ENCODE data around the gene MED13. TPM values are rescaled to one million over a fixed set of nuclear protein-coding genes. Genes with fewer than 3 reads are reported as not detected.
"Not testable (repeated sequence)": the region's sequence is repeated elsewhere in the genome, so short reads cannot be mapped to it uniquely, and the experiment has no call there.

The MED13 gene
- total RNA-seq, 1 donor from 2014 or later: 130 TPM

GRCh38 chr17:61903251-61903650 is 161.8 kb downstream of the MED13 start:
- no peaks in the 10 kb centered on the region for H3K4me1 Mint-ChIP-seq (ENCODE audit: low read depth, unreplicated experiment)
- no peaks in the 10 kb centered on the region for H3K36me3 Mint-ChIP-seq (ENCODE audit: unreplicated experiment)
- no peak for TF ChIP-seq CTCF (IDR thresholded peaks at IDR 0.05; ENCODE audit: partially characterized antibody, unreplicated experiment)

GRCh38 chr17:61897548-61898180 is 167.4 kb downstream of the MED13 start:
- Mint-ChIP-seq H3K27me3 (ENCODE audit: unreplicated experiment) (no peaks in the 10 kb centered on the region), H3K9me3 (ENCODE audit: unreplicated experiment) (no peaks in the 10 kb centered on the region), H3K36me3 (ENCODE audit: unreplicated experiment) (no peaks in the 10 kb centered on the region), H3K4me3 (ENCODE audit: unreplicated experiment) (no peak overlapping the region), H3K27ac (ENCODE audit: unreplicated experiment) (no peak overlapping the region), H3K4me1 (ENCODE audit: low read depth, unreplicated experiment) (no peaks in the 10 kb centered on the region)
- no peak for DNase-seq
- no peak for TF ChIP-seq CTCF (IDR thresholded peaks at IDR 0.05; ENCODE audit: partially characterized antibody, unreplicated experiment)

More at GRCh38 chr17:61903251-61903650, 161.8 kb downstream of the MED13 start:
- H3K27me3 Mint-ChIP-seq (ENCODE audit: unreplicated experiment): no peaks in the 10 kb centered on the region
- no peak overlapping the region for H3K4me3 Mint-ChIP-seq (ENCODE audit: unreplicated experiment)
- H3K27ac Mint-ChIP-seq (ENCODE audit: unreplicated experiment): no peak overlapping the region
- no peaks in the 10 kb centered on the region for H3K9me3 Mint-ChIP-seq (ENCODE audit: unreplicated experiment)
- DNase-seq: no peak

GRCh38 chr17:61895391-61895790 is 169.7 kb downstream of the MED13 start:
- no peaks in the 10 kb centered on the region for H3K27me3 Mint-ChIP-seq (ENCODE audit: unreplicated experiment)
- TF ChIP-seq CTCF (IDR thresholded peaks at IDR 0.05; ENCODE audit: partially characterized antibody, unreplicated experiment): no peak

DNA sequence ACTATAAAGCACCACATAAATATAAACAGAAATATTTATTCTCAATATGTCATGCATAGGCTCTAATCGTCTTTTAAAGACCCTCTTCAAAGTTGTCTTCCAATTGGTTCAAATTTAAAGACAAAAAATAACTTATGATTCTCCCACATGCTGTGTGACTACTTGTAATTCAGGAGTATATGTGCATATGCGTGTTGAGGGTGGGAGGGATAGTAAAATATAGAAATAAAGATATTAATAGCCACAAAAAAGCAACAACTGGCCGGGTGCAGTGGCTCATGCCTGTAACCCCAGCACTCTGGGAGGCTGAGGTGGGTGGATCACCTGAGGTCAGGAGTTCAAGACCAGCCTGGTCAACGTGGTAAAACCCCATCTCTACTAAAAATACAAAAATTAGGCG is 170.8 kb downstream of the MED13 start:
- H3K4me3 Mint-ChIP-seq (ENCODE audit: unreplicated experiment); H3K9me3 Mint-ChIP-seq (ENCODE audit: unreplicated experiment); DNase-seq; H3K27ac Mint-ChIP-seq (ENCODE audit: unreplicated experiment); H3K4me1 Mint-ChIP-seq (ENCODE audit: low read depth, unreplicated experiment); H3K27me3 Mint-ChIP-seq (ENCODE audit: unreplicated experiment); H3K36me3 Mint-ChIP-seq (ENCODE audit: unreplicated experiment): not testable (repeated sequence)

More at GRCh38 chr17:61895391-61895790, 169.7 kb downstream of the MED13 start:
- no peak for DNase-seq
- no peak overlapping the region for H3K4me3 Mint-ChIP-seq (ENCODE audit: unreplicated experiment)
- H3K27ac Mint-ChIP-seq (ENCODE audit: unreplicated experiment): no peak overlapping the region
- no peaks in the 10 kb centered on the region for H3K9me3 Mint-ChIP-seq (ENCODE audit: unreplicated experiment)
- H3K36me3 Mint-ChIP-seq (ENCODE audit: unreplicated experiment): no peaks in the 10 kb centered on the region
- H3K4me1 Mint-ChIP-seq (ENCODE audit: low read depth, unreplicated experiment): no peaks in the 10 kb centered on the region

Other genes starting within 250 kb of the MED13 start
- gene BRIP1, start 201.8 kb downstream of the MED13 start, total RNA-seq (ENCODE audit: unreplicated experiment): 2.4 TPM
- gene INTS2, start 137.3 kb downstream of the MED13 start, total RNA-seq (ENCODE audit: unreplicated experiment): 16.9 TPM

All from glutamatergic neuron (in vitro differentiated cells).